HUES6 (cell line): ENCODE measurements around the gene NECTIN2.
"Not testable (repeated sequence)": the region's sequence is repeated elsewhere in the genome, so short reads cannot be mapped to it uniquely, and the experiment has no call there.

Experiments used
- H3K27ac ChIP-seq: 2 replicates; pipeline ENCODE4 v1.7.0; 2013; ENCODE audit warnings: low read depth, mild to moderate bottlenecking, low read length, inconsistent platforms
- H3K27me3 ChIP-seq: 2 replicates; pipeline ENCODE4 v1.6.1; 2013; ENCODE audit warnings: low read length; ENCODE audit not compliant: control insufficient read depth, insufficient read depth
- H3K36me3 ChIP-seq: 2 replicates; pipeline ENCODE4 v1.6.1; 2013; ENCODE audit warnings: low read length; ENCODE audit not compliant: control insufficient read depth, insufficient read depth
- H3K4me1 ChIP-seq: 2 replicates; pipeline ENCODE4 v1.6.1; 2013; ENCODE audit warnings: low read length; ENCODE audit not compliant: control insufficient read depth, insufficient read depth
- H3K4me3 ChIP-seq: 2 replicates; pipeline ENCODE4 v1.5.1; 2013; ENCODE audit warnings: low read depth, low read length
- H3K9ac ChIP-seq: one replicate; pipeline ENCODE4 v1.6.1; 2013; ENCODE audit warnings: mild to moderate bottlenecking, low read length
- H3K9me3 ChIP-seq: 2 replicates; pipeline ENCODE4 v1.6.1; 2013; ENCODE audit warnings: low read depth, low read length; ENCODE audit not compliant: control insufficient read depth, insufficient read depth

Gene NECTIN2

DNA sequence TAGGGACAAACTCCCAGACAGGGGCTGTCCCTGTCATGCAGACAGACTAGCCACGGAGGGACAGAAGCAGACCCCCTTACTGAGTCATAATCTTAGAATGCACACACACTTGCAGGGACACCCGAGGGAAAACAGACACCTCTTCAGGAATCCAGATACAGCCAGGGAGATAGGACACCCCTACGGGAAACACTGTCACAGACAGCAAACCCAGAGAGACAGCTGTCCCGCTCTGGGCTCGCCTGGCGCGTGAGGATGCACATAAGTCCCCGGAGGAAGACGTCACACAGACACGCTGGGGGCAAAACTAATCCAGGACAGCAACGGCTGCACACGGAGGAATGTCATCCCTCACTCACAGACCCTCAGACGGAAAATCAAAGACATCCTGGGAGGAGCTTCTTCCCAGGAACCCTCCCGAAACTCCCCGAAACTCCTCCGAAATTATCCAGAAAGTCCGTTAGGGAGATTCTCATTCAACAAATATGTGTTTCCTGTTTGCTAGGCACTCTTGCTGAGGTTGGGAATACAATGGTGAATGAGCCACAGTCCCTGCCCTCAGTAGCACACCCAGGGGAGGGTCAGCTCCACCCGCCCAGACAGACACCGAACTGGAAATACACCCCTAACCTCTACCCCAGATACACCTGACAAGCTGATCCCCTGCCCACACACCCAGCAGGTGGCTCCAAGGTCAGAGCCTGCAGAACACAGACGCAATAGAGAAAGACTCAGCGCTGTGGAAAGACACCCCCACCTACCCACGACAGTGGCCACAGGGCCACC, 29.8 kb downstream of the NECTIN2 start:
- Histone ChIP-seq H3K9me3 (no peaks in the 10 kb centered on the region), H3K4me1 (peaks cover 21% of the 10 kb centered on the region), H3K27me3 (no peaks in the 10 kb centered on the region), H3K36me3 (peaks cover 88% of the 10 kb centered on the region), H3K9ac (no peak overlapping the region), H3K4me3 (no peak overlapping the region), H3K27ac (no peak overlapping the region)

DNA sequence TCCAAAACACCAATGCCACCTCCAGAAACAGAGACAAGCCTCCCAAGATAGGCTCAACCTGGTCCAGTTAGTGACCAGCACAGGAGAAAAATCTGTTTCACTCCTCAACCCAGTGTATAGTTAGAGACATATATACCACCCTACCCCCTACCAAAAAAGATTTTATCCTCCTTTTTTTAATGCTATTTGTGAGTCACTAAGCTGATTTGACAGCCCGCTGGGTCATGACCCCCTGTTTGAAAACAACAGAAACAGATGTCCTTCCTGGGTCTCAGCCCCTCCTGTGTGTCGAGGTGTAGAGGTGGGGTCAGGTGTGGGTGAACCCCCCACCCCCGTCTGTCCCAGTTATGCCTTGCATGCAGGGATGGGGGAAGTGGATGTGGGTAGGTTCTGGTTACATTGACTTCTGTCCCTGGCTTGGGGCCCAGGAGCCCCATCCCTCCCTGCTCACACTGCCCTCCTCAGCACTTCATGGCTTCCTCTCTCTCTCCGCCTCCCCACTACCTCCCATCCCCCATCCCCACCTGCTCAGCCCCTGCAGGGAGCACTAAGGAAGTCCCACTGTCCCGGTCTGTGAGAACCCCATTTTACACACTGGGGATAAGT, 30.9 kb downstream of the NECTIN2 start:
- H3K27ac ChIP-seq = no peak overlapping the region
- peaks cover 76% of the 10 kb centered on the region for H3K36me3 ChIP-seq
- no peaks in the 10 kb centered on the region for H3K9me3 ChIP-seq
- no peaks in the 10 kb centered on the region for H3K27me3 ChIP-seq
- no peak overlapping the region for H3K4me3 ChIP-seq
- no peak overlapping the region for H3K9ac ChIP-seq
- H3K4me1 ChIP-seq = peaks cover 28% of the 10 kb centered on the region

DNA sequence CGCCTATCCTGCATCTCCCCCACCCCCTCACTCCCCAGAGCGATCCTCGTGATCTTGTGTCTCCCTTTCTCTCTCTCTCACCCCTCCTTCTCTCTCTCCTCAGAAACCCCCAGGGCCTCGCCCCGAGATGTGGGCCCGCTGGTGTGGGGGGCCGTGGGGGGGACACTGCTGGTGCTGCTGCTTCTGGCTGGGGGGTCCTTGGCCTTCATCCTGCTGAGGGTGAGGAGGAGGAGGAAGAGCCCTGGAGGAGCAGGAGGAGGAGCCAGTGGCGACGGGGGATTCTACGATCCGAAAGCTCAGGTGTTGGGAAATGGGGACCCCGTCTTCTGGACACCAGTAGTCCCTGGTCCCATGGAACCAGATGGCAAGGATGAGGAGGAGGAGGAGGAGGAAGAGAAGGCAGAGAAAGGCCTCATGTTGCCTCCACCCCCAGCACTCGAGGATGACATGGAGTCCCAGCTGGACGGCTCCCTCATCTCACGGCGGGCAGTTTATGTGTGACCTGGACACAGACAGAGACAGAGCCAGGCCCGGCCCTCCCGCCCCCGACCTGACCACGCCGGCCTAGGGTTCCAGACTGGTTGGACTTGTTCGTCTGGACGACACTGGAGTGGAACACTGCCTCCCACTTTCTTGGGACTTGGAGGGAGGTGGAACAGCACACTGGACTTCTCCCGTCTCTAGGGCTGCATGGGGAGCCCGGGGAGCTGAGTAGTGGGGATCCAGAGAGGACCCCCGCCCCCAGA, 32.2 kb downstream of the NECTIN2 start:
- H3K4me3 ChIP-seq = no peak overlapping the region
- H3K36me3 ChIP-seq = peaks cover 66% of the 10 kb centered on the region
- no peaks in the 10 kb centered on the region for H3K9me3 ChIP-seq
- no peak overlapping the region for H3K9ac ChIP-seq
- no peak overlapping the region for H3K27ac ChIP-seq
- H3K27me3 ChIP-seq = no peaks in the 10 kb centered on the region
- peaks cover 32% of the 10 kb centered on the region for H3K4me1 ChIP-seq

DNA sequence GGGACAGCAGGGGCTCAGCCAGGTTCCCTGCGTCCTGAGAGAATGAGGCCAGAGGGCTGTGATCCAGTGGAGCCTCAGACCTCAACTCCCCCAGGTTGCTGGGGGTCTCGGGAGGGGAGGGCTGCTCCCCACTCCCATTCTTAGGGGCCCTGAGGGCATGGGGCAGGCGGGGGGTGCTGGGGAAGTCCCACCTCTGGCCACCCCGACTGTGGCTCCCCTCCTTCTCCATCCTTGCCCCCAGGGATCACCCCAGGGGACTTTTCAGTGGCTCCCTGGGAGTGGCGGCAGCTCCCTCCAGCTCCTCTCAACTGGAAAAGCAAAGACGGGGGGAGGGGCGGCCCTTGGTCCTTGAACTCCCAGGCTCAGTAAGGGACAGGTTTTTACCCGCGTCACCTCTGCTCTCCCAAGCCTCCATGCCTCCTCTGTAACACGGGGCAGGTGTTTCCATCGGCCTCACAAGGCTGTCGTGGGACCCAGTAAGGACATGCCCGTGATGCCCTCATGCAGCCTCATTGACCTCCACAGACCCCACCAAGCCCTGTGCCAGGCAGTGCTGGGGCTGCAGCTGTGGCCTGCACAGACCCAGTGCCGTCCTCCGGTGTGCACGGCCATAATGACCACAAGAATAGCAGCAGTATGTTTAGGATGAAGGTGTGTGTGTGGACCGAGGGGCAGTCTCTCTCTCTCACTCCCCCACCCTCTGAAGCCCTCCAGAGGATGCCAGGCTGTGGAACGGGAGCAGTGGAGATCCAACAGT, 33.4 kb downstream of the NECTIN2 start:
- Histone ChIP-seq H3K27me3 (no peaks in the 10 kb centered on the region), H3K9me3 (no peaks in the 10 kb centered on the region), H3K27ac (no peak overlapping the region), H3K4me1 (peaks cover 32% of the 10 kb centered on the region), H3K4me3 (no peak overlapping the region), H3K9ac (no peak overlapping the region), H3K36me3 (peaks cover 63% of the 10 kb centered on the region)

DNA sequence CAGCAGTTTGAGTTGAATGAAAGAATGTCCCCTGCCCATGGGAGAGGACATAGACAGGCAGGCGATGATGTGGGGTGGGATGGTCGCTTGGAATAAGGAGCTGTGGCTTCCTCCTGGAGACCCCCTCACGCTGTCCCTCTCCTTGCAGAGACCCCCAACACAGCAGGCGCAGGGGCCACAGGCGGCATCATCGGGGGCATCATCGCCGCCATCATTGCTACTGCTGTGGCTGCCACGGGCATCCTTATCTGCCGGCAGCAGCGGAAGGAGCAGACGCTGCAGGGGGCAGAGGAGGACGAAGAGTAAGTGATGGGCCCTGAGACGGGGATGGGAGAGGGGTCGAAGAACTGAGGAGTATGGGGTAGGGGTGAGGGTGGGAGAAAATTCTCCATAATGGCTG, 36.0 kb downstream of the NECTIN2 start:
- H3K9me3 ChIP-seq = no peaks in the 10 kb centered on the region
- H3K4me3 ChIP-seq = no peak overlapping the region
- H3K27me3 ChIP-seq = no peaks in the 10 kb centered on the region
- H3K4me1 ChIP-seq = peaks cover 29% of the 10 kb centered on the region
- H3K27ac ChIP-seq = no peak overlapping the region
- H3K36me3 ChIP-seq = peaks cover 57% of the 10 kb centered on the region
- H3K9ac ChIP-seq = no peak overlapping the region

DNA sequence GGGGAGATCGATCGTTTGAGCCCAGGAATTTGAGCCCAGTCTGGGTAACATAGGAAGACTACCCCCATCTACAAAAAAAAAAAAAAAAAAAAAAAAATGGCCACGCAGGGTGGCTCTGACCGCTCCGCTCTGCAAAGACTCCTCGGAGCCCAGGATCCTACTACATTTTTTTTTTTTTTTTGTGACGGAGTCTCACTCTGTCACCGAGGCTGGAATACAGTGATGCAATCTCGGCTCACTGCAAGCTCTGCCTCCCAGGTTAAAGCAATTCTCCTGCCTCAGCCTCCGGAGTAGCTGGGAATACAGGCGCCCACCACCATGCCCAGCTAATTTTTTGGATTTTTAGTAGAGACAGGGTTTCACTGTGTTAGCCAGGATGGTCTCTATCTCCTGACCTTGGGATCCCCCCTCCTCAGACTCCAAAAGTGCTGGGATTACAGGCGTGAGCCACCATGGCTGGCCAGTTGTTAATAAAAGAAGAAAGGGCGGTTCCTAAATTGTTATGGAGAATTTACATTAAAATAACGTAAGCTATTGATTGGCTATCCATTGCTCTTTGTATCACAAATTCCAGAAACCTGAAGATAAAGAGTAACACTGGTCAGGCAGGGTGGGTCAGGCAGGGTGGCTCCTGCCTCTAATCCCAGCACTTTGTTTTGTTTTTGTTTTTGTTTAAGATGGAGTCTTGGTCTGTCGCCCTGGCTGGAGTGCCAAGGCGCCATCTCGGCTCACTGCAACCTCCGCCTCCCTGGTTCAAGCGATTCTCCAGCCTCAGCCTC, 36.7 kb downstream of the NECTIN2 start:
- not testable (repeated sequence) for H3K9me3 ChIP-seq, H3K9ac ChIP-seq, H3K27me3 ChIP-seq, H3K4me3 ChIP-seq, H3K27ac ChIP-seq
- Histone ChIP-seq H3K36me3 (peaks cover 55% of the 10 kb centered on the region), H3K4me1 (peaks cover 24% of the 10 kb centered on the region)

DNA sequence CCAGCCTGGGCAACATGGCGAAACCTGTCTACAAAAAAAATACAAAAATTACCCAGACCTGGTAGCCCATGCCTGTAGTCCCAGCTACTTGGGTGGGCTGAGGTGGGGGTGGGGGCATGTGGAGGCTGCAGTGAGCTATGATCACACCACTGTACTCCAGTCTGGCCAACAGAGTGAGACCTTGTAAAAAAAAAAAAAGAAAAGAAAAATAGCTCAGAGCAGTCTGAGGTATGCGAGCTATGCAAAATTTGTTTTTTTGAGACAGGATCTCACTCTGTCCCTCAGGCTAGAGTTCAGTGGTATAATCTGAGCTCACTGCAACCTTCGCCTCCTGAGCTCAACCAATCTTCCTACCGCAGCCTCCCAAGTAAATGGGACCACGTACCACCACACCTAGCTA, 37.8 kb downstream of the NECTIN2 start:
- H3K9ac ChIP-seq = no peak overlapping the region
- no peak overlapping the region for H3K27ac ChIP-seq
- H3K27me3 ChIP-seq = no peaks in the 10 kb centered on the region
- H3K4me3 ChIP-seq = no peak overlapping the region
- peaks cover 52% of the 10 kb centered on the region for H3K36me3 ChIP-seq
- H3K9me3 ChIP-seq = no peaks in the 10 kb centered on the region
- peaks cover 21% of the 10 kb centered on the region for H3K4me1 ChIP-seq

DNA sequence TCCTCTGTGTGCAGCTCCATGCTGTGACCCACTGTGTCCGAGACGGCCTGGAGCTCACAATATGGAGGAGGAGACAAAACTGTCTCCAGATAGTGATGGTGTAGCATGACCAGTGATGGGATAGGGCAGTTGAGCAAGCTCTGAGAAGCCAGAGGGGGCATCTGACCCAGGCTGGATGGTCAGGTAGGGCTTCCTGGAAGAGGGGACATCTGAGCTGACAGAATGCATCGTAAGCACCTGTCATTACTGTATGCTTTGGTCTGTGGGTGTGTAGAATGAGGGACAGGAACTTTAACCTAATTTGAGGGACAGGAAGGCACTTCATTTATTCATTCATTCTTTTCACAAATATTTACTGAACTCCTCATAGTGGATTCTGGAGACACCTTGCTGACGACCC, 38.5 kb downstream of the NECTIN2 start:
- Histone ChIP-seq H3K9ac (no peak overlapping the region), H3K4me1 (peaks cover 15% of the 10 kb centered on the region), H3K27me3 (no peaks in the 10 kb centered on the region), H3K27ac (no peak overlapping the region), H3K9me3 (no peaks in the 10 kb centered on the region), H3K4me3 (no peak overlapping the region), H3K36me3 (peaks cover 49% of the 10 kb centered on the region)

DNA sequence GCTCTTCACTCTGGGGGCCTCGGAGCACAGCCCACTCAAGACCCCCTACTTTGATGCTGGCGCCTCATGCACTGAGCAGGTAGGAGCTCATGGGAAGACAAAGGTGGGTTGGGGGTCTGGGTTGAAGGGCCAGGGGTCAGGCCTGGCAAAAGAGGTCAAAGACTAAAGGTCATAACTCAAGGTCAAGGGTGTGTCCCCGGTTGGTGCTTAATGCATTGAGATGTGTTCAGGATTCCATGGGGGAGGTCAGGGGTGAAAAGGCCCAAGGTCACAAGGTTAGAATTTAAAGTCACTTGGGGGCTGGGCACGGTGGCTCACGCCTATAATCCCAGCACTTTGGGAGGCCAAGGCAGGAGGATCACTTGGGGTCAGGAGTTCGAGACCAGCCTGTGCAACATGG, 40.0 kb downstream of the NECTIN2 start:
- Histone ChIP-seq H3K9me3 (no peaks in the 10 kb centered on the region), H3K36me3 (peaks cover 43% of the 10 kb centered on the region), H3K9ac (no peak overlapping the region), H3K4me3 (no peak overlapping the region), H3K27ac (no peak overlapping the region), H3K4me1 (peaks cover 14% of the 10 kb centered on the region; the same call in 1 of the 2 replicates), H3K27me3 (no peaks in the 10 kb centered on the region)

DNA sequence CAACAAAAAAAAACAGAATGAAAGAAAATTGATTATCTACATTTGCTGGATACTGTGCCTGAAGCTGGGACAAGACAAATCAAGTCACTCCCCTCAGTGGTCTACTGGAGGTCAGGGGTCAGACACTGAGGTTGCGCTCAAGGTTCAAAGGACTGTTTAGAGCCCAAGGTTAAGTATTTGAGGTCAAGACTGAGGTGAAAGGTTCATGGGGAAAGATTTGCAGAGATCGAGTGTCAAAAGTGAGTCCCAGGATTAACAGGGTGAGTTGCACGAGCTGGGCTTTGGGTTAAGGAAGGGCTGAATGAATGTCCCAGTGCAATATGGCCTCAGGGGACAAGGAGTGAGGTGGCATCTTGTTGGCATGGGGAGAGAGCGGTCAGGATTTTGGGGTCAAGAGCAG, 41.6 kb downstream of the NECTIN2 start:
- H3K4me3 ChIP-seq = no peak overlapping the region
- no peak overlapping the region for H3K27ac ChIP-seq
- H3K27me3 ChIP-seq = no peaks in the 10 kb centered on the region
- no peaks in the 10 kb centered on the region for H3K9me3 ChIP-seq
- peaks cover 48% of the 10 kb centered on the region for H3K36me3 ChIP-seq
- no peak overlapping the region for H3K9ac ChIP-seq
- H3K4me1 ChIP-seq = peaks cover 9% of the 10 kb centered on the region
